H1 (cell line): Measurements from ENCODE around the gene NTRK1. TPM values are rescaled to one million over a fixed set of nuclear protein-coding genes. Genes with fewer than 3 reads are reported as not detected.
"Not testable (repeated sequence)": the region's sequence is repeated elsewhere in the genome, so short reads cannot be mapped to it uniquely, and the experiment has no call there.

ENCODE experiments used
- CTCF ChIA-PET: fragments of 300-600 bp; sonication (Branson Sonifier 250); formaldehyde crosslinking; loops from one replicate; lab custom pipeline; 2021; ENCODE audit not compliant: partially characterized antibody; lab: Charles Lee
- POLR2A ChIA-PET: fragments of 300-600 bp; sonication (Branson Sonifier 250); formaldehyde crosslinking; loops from one replicate; lab custom pipeline; 2021; ENCODE audit warnings: inconsistent platforms; ENCODE audit not compliant: partially characterized antibody; lab: Charles Lee
- DNase-seq, 2 experiments: peaks; one replicate each; pipeline versions ENCODE4 v3.0.0 to v3.0.0-alpha.2; 2010 to 2022; ENCODE audit warnings: low spot score in 2 of 2, low read depth in 1 of 2, mixed read lengths in 1 of 2
- FAIRE-seq: peaks from 2 replicates; lab custom pipeline; 2011; peaks lifted over from hg19 to GRCh38; lab: Jason Lieb, UNC
- H2AFZ ChIP-seq: 2 replicates; pipeline ENCODE4 v1.8.1; 2012; ENCODE audit warnings: low read length, inconsistent platforms
- H2AK5ac ChIP-seq: 2 replicates; pipeline ENCODE4 v1.6.1; 2013; ENCODE audit warnings: low read depth, low read length
- H2BK120ac ChIP-seq: replicated peaks from 2 replicates; pipeline ENCODE3; 2013; ENCODE audit warnings: low read depth, low read length, inconsistent platforms
- H2BK12ac ChIP-seq: 2 replicates; pipeline ENCODE4 v1.6.1; 2013; ENCODE audit warnings: low read depth, low read length
- H2BK15ac ChIP-seq: 2 replicates; pipeline ENCODE4 v1.6.1; 2013; ENCODE audit warnings: low read length
- H2BK20ac ChIP-seq: 2 replicates; pipeline ENCODE4 v1.6.1; 2013; ENCODE audit warnings: low read length
- H2BK5ac ChIP-seq: 2 replicates; pipeline ENCODE4 v1.6.1; 2013; ENCODE audit warnings: low read depth, low read length
- H3K14ac ChIP-seq: 2 replicates; pipeline ENCODE4 v1.6.1; 2013; ENCODE audit warnings: inconsistent platforms; ENCODE audit not compliant: insufficient read length
- H3K18ac ChIP-seq: 2 replicates; pipeline ENCODE4 v1.6.1; 2013; ENCODE audit warnings: low read length; ENCODE audit errors: extremely low read depth
- H3K23ac ChIP-seq: 2 replicates; pipeline ENCODE4 v1.6.1; 2013; ENCODE audit warnings: inconsistent platforms; ENCODE audit not compliant: insufficient read length
- H3K23me2 ChIP-seq: 2 replicates; pipeline ENCODE4 v1.6.1; 2013; ENCODE audit warnings: low read depth, low read length
- H3K27ac ChIP-seq: 2 replicates; pipeline ENCODE4 v1.6.1; 2011; ENCODE audit warnings: low read depth, low read length, inconsistent platforms
- H3K27me3 ChIP-seq, 4 experiments: replicated peaks in 1 of 4; 1 replicate in 1 of 4; 2 replicates in 3 of 4; pipeline versions ENCODE4 v1.6.1 to v1.8.1; 2011 to 2013; ENCODE audit warnings: low read length in 3 of 4, mild to moderate bottlenecking in 3 of 4, inconsistent platforms in 2 of 4, mixed read lengths in 2 of 4, moderate library complexity in 1 of 4; ENCODE audit not compliant: control insufficient read depth in 3 of 4, insufficient read depth in 3 of 4; ENCODE audit errors: extremely low read depth in 1 of 4
- H3K36me3 ChIP-seq, 4 experiments: 2 replicates each; pipeline versions ENCODE4 v1.6.1 to v1.8.1; 2011 to 2013; ENCODE audit warnings: mild to moderate bottlenecking in 4 of 4, low read length in 3 of 4, moderate library complexity in 2 of 4, control low read depth in 1 of 4, inconsistent platforms in 1 of 4; ENCODE audit not compliant: insufficient read depth in 4 of 4, control insufficient read depth in 2 of 4
- H3K4ac ChIP-seq: replicated peaks from 2 replicates; pipeline ENCODE3; 2013; ENCODE audit warnings: low read length, low read depth, mixed read lengths, inconsistent platforms; ENCODE audit not compliant: insufficient read length
- H3K4me1 ChIP-seq, 4 experiments: replicated peaks in 1 of 4; 1 replicate in 1 of 4; 2 replicates in 3 of 4; pipeline versions ENCODE4 v1.6.1 to v1.8.1; 2011 to 2013; ENCODE audit warnings: low read length in 3 of 4, inconsistent platforms in 2 of 4, mixed read lengths in 1 of 4; ENCODE audit not compliant: insufficient read depth in 4 of 4, control insufficient read depth in 3 of 4
- H3K4me2 ChIP-seq, 2 experiments: 2 replicates each; pipeline versions ENCODE4 v1.6.1 to v1.8.1; 2011 to 2013; ENCODE audit warnings: low read depth in 2 of 2, low read length in 2 of 2, control low read depth in 1 of 2, inconsistent platforms in 1 of 2, mild to moderate bottlenecking in 1 of 2; ENCODE audit not compliant: insufficient read depth in 1 of 2
- H3K4me3 ChIP-seq, 4 experiments: fragments of 200-600, 300-600 bp in 1 of 4; sonication (generic), shearing (Covaris generic), sonication (Bioruptor Twin) in 1 of 4; 2 replicates each; pipeline versions ENCODE4 v1.5.1 to v1.8.1; 2011 to 2016; ENCODE audit warnings: low read length in 4 of 4, low read depth in 3 of 4, control low read depth in 2 of 4, inconsistent platforms in 2 of 4, mild to moderate bottlenecking in 2 of 4, mixed read lengths in 1 of 4, moderate library complexity in 1 of 4; ENCODE audit not compliant: insufficient read depth in 2 of 4; ENCODE audit errors: extremely low read depth in 1 of 4
- H3K56ac ChIP-seq: replicated peaks from 2 replicates; pipeline ENCODE3; 2013; ENCODE audit warnings: low read depth, mild to moderate bottlenecking, mixed read lengths, low read length, inconsistent platforms; ENCODE audit not compliant: insufficient read length
- H3K79me1 ChIP-seq: 2 replicates; pipeline ENCODE4 v1.6.1; 2013; ENCODE audit warnings: low read depth, low read length, control low read depth
- H3K79me2 ChIP-seq, 2 experiments: 2 replicates each; pipeline versions ENCODE4 v1.6.1 to v1.8.1; 2012 to 2013; ENCODE audit warnings: low read length in 2 of 2, mild to moderate bottlenecking in 2 of 2, inconsistent platforms in 1 of 2; ENCODE audit not compliant: insufficient read depth in 2 of 2, control insufficient read depth in 1 of 2
- H3K9ac ChIP-seq, 4 experiments: replicated peaks in 1 of 4; 1 replicate in 1 of 4; 2 replicates in 3 of 4; pipeline versions ENCODE4 v1.6.1 to v1.8.1; 2011 to 2013; ENCODE audit warnings: low read depth in 3 of 4, low read length in 3 of 4, control low read depth in 2 of 4, mild to moderate bottlenecking in 2 of 4, moderate library complexity in 2 of 4, inconsistent platforms in 1 of 4; ENCODE audit errors: extremely low read depth in 1 of 4
- H3K9me3 ChIP-seq, 2 experiments: 2 replicates each; pipeline versions ENCODE4 v1.6.1 to v1.8.1; 2012 to 2013; ENCODE audit warnings: mild to moderate bottlenecking in 2 of 2, moderate library complexity in 2 of 2, control low read depth in 1 of 2, inconsistent platforms in 1 of 2, low read depth in 1 of 2, low read length in 1 of 2, mixed read lengths in 1 of 2; ENCODE audit not compliant: insufficient read depth in 2 of 2
- H4K20me1 ChIP-seq, 2 experiments: replicated peaks in 1 of 2; 2 replicates each; pipeline versions ENCODE3 to v1.8.1; 2011 to 2013; ENCODE audit warnings: inconsistent platforms in 2 of 2, low read length in 2 of 2, mild to moderate bottlenecking in 1 of 2; ENCODE audit not compliant: insufficient read depth in 2 of 2, control insufficient read depth in 1 of 2
- H4K5ac ChIP-seq: 2 replicates; pipeline ENCODE4 v1.6.1; 2013; ENCODE audit warnings: low read length, low read depth, mixed read lengths, inconsistent platforms; ENCODE audit not compliant: insufficient read length
- H4K8ac ChIP-seq: 2 replicates; pipeline ENCODE4 v1.8.0; 2013; ENCODE audit warnings: mild to moderate bottlenecking, moderate library complexity, low read length, inconsistent platforms; ENCODE audit not compliant: insufficient read depth; ENCODE audit errors: extremely low read depth
- H4K91ac ChIP-seq: replicated peaks from 2 replicates; pipeline ENCODE3; 2013; ENCODE audit warnings: low read length, mixed read lengths, inconsistent platforms; ENCODE audit not compliant: insufficient read length
- ASH2L ChIP-seq: fragments of 200-600, 300-600 bp; sonication (generic); IDR thresholded peaks from one replicate; pipeline ENCODE4 v1.7.1; 2017; ENCODE audit warnings: low read length
- CTBP2 ChIP-seq: IDR thresholded peaks from 2 replicates; pipeline ENCODE4 v1.7.0; 2011; ENCODE audit warnings: borderline replicate concordance, mild to moderate bottlenecking, moderate library complexity, mixed read lengths, low read length; ENCODE audit not compliant: insufficient read depth, insufficient read length
- EGR1 ChIP-seq: IDR thresholded peaks from 2 replicates; pipeline ENCODE4 v1.6.1; 2011; ENCODE audit warnings: low read depth, low read length, borderline replicate concordance
- RXRA ChIP-seq: IDR thresholded peaks from 2 replicates; pipeline ENCODE4 v1.6.1; 2011; ENCODE audit warnings: low read depth, mild to moderate bottlenecking, low read length, moderate library complexity; ENCODE audit not compliant: insufficient read depth
- YY1 ChIP-seq: IDR thresholded peaks from 2 replicates; pipeline ENCODE4 v1.6.1; 2011; ENCODE audit warnings: low read depth, mild to moderate bottlenecking, low read length
- WGBS, 2 experiments: shearing (Covaris generic) in 1 of 2; methylation state at CpG; one replicate each; pipeline versions ENCODE4 v1.1.6 to v1.1.7; 2013 to 2015; ENCODE audit warnings: low lambda C conversion rate in 2 of 2, mixed read lengths in 2 of 2, inconsistent platforms in 1 of 2, low coverage in 1 of 2, missing lambda C conversion rate in 1 of 2; ENCODE audit not compliant: insufficient replicate concordance in 2 of 2, insufficient coverage in 1 of 2, insufficient read length in 1 of 2; ENCODE audit errors: extremely low coverage in 1 of 2, missing lambda C conversion rate in 1 of 2; 5-methylcytosine and 5-hydroxymethylcytosine counted together
- polyA plus RNA-seq, 7 experiments: library from polyadenylated mRNA; depleted of rRNA in 3 of 7; stranded (reverse) in 5 of 7; unstranded in 2 of 7; fragments of >200 nt in 5 of 7; fragments of 200-250 nt in 2 of 7; gene quantifications; 1 replicate in 5 of 7; 2 replicates in 1 of 7; 4 replicates in 1 of 7; pipeline versions ENCODE4 v1.2.1 to v1.2.3, GENCODE V29; 2011 to 2013; ENCODE audit warnings: missing spikeins in 2 of 7, mixed read lengths in 2 of 7
- total RNA-seq: library from RNA; stranded (reverse); fragmentation: NEBNext Ultra II Directional; extraction: Animal tissue kit (Norgen Biotek cat#: 25700); gene quantifications from 2 replicates; pipeline ENCODE4 v1.2.1, GENCODE V29; 2021

NTRK1 gene
- total and polyA plus RNA-seq, 2 of the 8 experiments (the other 6 are each of a cell fraction or from before 2014, with no cell fraction given): 0.12 to 0.24 TPM

- TF ChIP-seq YY1: no peak
- TF ChIP-seq RXRA: no peak
- no peak for TF ChIP-seq ASH2L
- no peak for TF ChIP-seq CTBP2
- no peak for TF ChIP-seq EGR1
These were observed 65.5 kb downstream of the NTRK1 start (continued) for GRCh38 chr1:156926175-156926574.

- not testable (repeated sequence) for H4K8ac ChIP-seq, H2AFZ ChIP-seq, H2AK5ac ChIP-seq, H2BK120ac ChIP-seq, H3K23me2 ChIP-seq, H3K9me3 ChIP-seq, H4K5ac ChIP-seq, H2BK20ac ChIP-seq, H3K9ac ChIP-seq, H3K27ac ChIP-seq, H2BK5ac ChIP-seq, H3K14ac ChIP-seq, H3K18ac ChIP-seq, H3K23ac ChIP-seq, H3K79me2 ChIP-seq, H4K91ac ChIP-seq, H3K4ac ChIP-seq, H3K56ac ChIP-seq, H3K79me1 ChIP-seq, H3K36me3 ChIP-seq, H2BK12ac ChIP-seq, FAIRE-seq, DNase-seq
- POLR2A ChIA-PET: interaction anchor here (1.1 to 3.0 kb wide), 7 partner anchors 16 to 219 kb away, joined by 3 to 10 read pairs (median 3); no protein-coding TSS in a partner anchor
- peaks cover 3 to 21% (median 9%) of the 10 kb centered on the region in 4 experiments; a peak in 6 of 7 replicates for H3K4me1 ChIP-seq
- 0 out of 2 replicates have a peak overlapping the region, but pooled peaks have one; percentile 61 for H2BK15ac ChIP-seq
- H3K4me3 ChIP-seq: peak overlapping the region in 2 of 4 experiments; percentile 65 to 70; a peak in 2 of 8 replicates
- WGBS, 2 experiments: 68% methylated on average over 6 of the region's 6 CpGs; no CpG with 5 or more reads in 1 of the 2 experiments
- H3K4me2 ChIP-seq: peak overlapping the region; percentile 72 to 96; a peak in 3 of 4 replicates
- H3K27me3 ChIP-seq: peaks cover 58 to 78% (median 77%) of the 10 kb centered on the region in 4 experiments
- CTCF ChIA-PET: interaction anchor here (0.8 to 11.8 kb wide), 19 partner anchors 10 to 284 kb away, joined by 3 to 287 read pairs (median 4); partner anchors contain the start of genes INSRR, ISG20L2, METTL25B and NTRK1
- peaks cover 2 to 19% of the 10 kb centered on the region in 2 experiments for H4K20me1 ChIP-seq
These were observed 66.0 kb downstream of the NTRK1 start for GRCh38 chr1:156926695-156927094.
